OCI-LY7 (cell line): Measurements from ENCODE around the gene SEPTIN12. TPM values are rescaled to one million over a fixed set of nuclear protein-coding genes. Genes with fewer than 3 reads are reported as not detected.

ENCODE experiments used
- BruUV-seq: library from RNA; stranded (reverse); fragments of 400-500 nt; replicated peaks from 2 replicates; lab custom pipeline; 2021; lab: Mats Ljungman, UMichigan
- CTCF ChIA-PET: fragments of 300-600 bp; sonication (Branson Sonifier 250); formaldehyde crosslinking; loops from one replicate; lab custom pipeline; 2022; ENCODE audit warnings: antibody characterized with exemption; ENCODE audit not compliant: unreplicated experiment; lab: Charles Lee
- POLR2A ChIA-PET: fragments of 300-600 bp; sonication (Branson Sonifier 250); formaldehyde crosslinking; loops from one replicate; lab custom pipeline; 2022; ENCODE audit warnings: antibody characterized with exemption; lab: Charles Lee
- DNase-seq: peaks from one replicate; pipeline ENCODE4 v3.0.0-alpha.2; 2015; ENCODE audit warnings: low spot score
- H2AFZ ChIP-seq: fragments of 200-600 bp; sonication (generic), shearing (Covaris generic); 2 replicates; pipeline ENCODE4 v1.6.1; 2014; ENCODE audit warnings: mild to moderate bottlenecking, antibody characterized with exemption, low read length, moderate library complexity
- H3K27ac ChIP-seq: fragments of 200-600 bp; sonication (generic); 2 replicates; pipeline ENCODE4 v1.5.1; 2014; ENCODE audit warnings: mixed run types, low read depth, mild to moderate bottlenecking, moderate library complexity, low read length, inconsistent platforms; ENCODE audit not compliant: poor library complexity, severe bottlenecking
- H3K36me3 ChIP-seq: fragments of 200-600 bp; sonication (generic); 2 replicates; pipeline ENCODE4 v1.6.1; 2014; ENCODE audit warnings: mild to moderate bottlenecking, antibody characterized with exemption, low read length, moderate library complexity, mixed read lengths; ENCODE audit not compliant: insufficient read depth
- H3K4me1 ChIP-seq: fragments of 200-600 bp; sonication (generic); 2 replicates; pipeline ENCODE4 v1.5.1; 2014; ENCODE audit warnings: mild to moderate bottlenecking, low read length; ENCODE audit not compliant: insufficient read depth, poor library complexity, severe bottlenecking
- H3K4me2 ChIP-seq: fragments of 200-600 bp; sonication (generic); 2 replicates; pipeline ENCODE4 v1.6.1; 2014; ENCODE audit warnings: mild to moderate bottlenecking, low read length
- H3K4me3 ChIP-seq: fragments of 200-600 bp; sonication (generic); 2 replicates; pipeline ENCODE4 v1.5.1; 2014; ENCODE audit warnings: mild to moderate bottlenecking, low read depth, low read length; ENCODE audit not compliant: poor library complexity, severe bottlenecking
- H3K79me2 ChIP-seq: fragments of 200-600 bp; sonication (generic); 2 replicates; pipeline ENCODE4 v1.6.1; 2016; ENCODE audit warnings: low read depth, mild to moderate bottlenecking, low read length, moderate library complexity, mixed read lengths; ENCODE audit not compliant: insufficient read depth
- H3K9me2 ChIP-seq: fragments of 200-600 bp; sonication (generic); 2 replicates; pipeline ENCODE4 v1.6.1; 2016; ENCODE audit warnings: mild to moderate bottlenecking, low read length, mixed read lengths; ENCODE audit not compliant: insufficient read depth
- H3K9me3 ChIP-seq: fragments of 200-600 bp; sonication (generic); 2 replicates; pipeline ENCODE4 v1.6.1; 2014; ENCODE audit warnings: mild to moderate bottlenecking, mixed run types, low read length, mixed read lengths
- H4K20me1 ChIP-seq: fragments of 200-600 bp; sonication (generic); 2 replicates; pipeline ENCODE4 v1.6.1; 2014; ENCODE audit warnings: mild to moderate bottlenecking, antibody characterized with exemption, low read length, moderate library complexity, mixed read lengths; ENCODE audit not compliant: insufficient read depth
- EZH2phosphoT487 ChIP-seq: fragments of 200-600 bp; sonication (generic); IDR thresholded peaks from 2 replicates; pipeline ENCODE4 v1.6.1; 2018; ENCODE audit warnings: low read depth, borderline replicate concordance, mild to moderate bottlenecking, mixed run types, antibody characterized with exemption, low read length, moderate library complexity, mixed read lengths
- intact Hi-C: fragments of 100-400 bp; cut with micrococcal nuclease; formaldehyde crosslinking; loops from one replicate; pipeline ENCODE4 v1.10.0; 2022; ENCODE audit not compliant: unreplicated experiment
- total RNA-seq, 2 experiments: library from RNA; depleted of rRNA in 1 of 2; stranded (reverse); fragments of >200 nt in 1 of 2; shearing (Covaris generic) in 1 of 2; gene quantifications; 2 replicates each; pipeline ENCODE4 v1.2.3, GENCODE V29; 2014 to 2022
- TF ChIP-seq, protein P1 (sequence below): fragments of 200-600 bp; sonication (generic); conservative IDR thresholded peaks from 2 replicates; pipeline ENCODE4 v1.5.1; 2014; ENCODE audit warnings: mild to moderate bottlenecking, antibody characterized with exemption, low read length, moderate library complexity, mixed read lengths

Gene SEPTIN12
- total RNA-seq, 2 experiments from 2014 or later: not detected

- Histone ChIP-seq H3K4me3 (no peak overlapping the region), H3K9me2 (no peaks in the 10 kb centered on the region), H3K36me3 (no peaks in the 10 kb centered on the region), H3K4me1 (no peaks in the 10 kb centered on the region), H3K4me2 (no peak overlapping the region), H2AFZ (no peak overlapping the region), H3K27ac (no peak overlapping the region), H3K79me2 (no peaks in the 10 kb centered on the region), H4K20me1 (no peaks in the 10 kb centered on the region), H3K9me3 (no peaks in the 10 kb centered on the region)
- CTCF ChIA-PET: no interaction called here
- intact Hi-C loops: no loop called here
- POLR2A ChIA-PET: interaction anchor here (1.0 kb wide), 1 partner anchor 155 kb away, joined by 4 read pairs; no protein-coding TSS in a partner anchor
- TF ChIP-seq, protein P1, sequence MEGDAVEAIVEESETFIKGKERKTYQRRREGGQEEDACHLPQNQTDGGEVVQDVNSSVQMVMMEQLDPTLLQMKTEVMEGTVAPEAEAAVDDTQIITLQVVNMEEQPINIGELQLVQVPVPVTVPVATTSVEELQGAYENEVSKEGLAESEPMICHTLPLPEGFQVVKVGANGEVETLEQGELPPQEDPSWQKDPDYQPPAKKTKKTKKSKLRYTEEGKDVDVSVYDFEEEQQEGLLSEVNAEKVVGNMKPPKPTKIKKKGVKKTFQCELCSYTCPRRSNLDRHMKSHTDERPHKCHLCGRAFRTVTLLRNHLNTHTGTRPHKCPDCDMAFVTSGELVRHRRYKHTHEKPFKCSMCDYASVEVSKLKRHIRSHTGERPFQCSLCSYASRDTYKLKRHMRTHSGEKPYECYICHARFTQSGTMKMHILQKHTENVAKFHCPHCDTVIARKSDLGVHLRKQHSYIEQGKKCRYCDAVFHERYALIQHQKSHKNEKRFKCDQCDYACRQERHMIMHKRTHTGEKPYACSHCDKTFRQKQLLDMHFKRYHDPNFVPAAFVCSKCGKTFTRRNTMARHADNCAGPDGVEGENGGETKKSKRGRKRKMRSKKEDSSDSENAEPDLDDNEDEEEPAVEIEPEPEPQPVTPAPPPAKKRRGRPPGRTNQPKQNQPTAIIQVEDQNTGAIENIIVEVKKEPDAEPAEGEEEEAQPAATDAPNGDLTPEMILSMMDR: no peak
- no peak for TF ChIP-seq EZH2phosphoT487
- no TSS peak for BruUV-seq
- DNase-seq: no peak
Observed at GRCh38 chr16:4777339-4778049, 10.7 kb downstream of the SEPTIN12 start.

DNA sequence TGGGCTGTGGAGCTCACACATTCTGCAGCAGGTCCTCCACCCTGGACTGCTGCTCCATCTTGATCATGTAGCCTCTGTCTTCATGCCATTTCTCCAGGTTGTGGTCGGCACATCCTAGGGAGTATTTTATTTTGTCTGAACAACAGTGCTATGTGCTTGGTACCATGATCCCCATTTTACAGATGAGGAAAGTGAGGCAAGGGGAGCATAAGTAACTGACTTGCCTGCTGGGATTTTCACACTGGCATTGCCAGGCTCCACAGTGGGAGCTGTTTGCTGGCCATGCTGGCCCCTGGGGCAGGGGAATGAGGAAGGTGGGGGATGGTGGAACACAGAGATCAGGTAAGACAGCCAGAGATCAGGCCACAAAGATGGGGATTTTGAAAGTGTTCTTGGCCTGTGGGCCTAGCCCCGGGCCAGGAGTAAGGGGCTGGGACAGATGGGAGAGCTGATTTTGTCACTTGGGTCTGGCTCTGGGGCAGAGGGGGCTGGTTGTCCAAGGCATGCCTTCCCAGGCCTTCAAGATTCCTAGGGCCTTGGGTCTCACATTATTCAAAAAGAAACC lies 11.9 kb downstream of the SEPTIN12 start:
- DNase-seq: no peak
- Histone ChIP-seq H3K4me2 (no peak overlapping the region), H2AFZ (no peak overlapping the region), H3K9me2 (no peaks in the 10 kb centered on the region), H3K9me3 (no peaks in the 10 kb centered on the region), H3K79me2 (no peaks in the 10 kb centered on the region), H3K4me3 (no peak overlapping the region), H3K36me3 (no peaks in the 10 kb centered on the region), H4K20me1 (no peaks in the 10 kb centered on the region), H3K4me1 (no peaks in the 10 kb centered on the region), H3K27ac (no peak overlapping the region)
- no TSS peak for BruUV-seq
- POLR2A ChIA-PET: no interaction called here
- CTCF ChIA-PET: no interaction called here
- no peak for TF ChIP-seq EZH2phosphoT487
- TF ChIP-seq, protein P1: no peak
- intact Hi-C loops: no loop called here

GRCh38 chr16:4775005-4775404 lies 13.1 kb downstream of the SEPTIN12 start:
- DNase-seq: no peak
- no peaks in the 10 kb centered on the region for H3K79me2 ChIP-seq
- H3K9me2 ChIP-seq: no peaks in the 10 kb centered on the region
- H4K20me1 ChIP-seq: no peaks in the 10 kb centered on the region
- no peaks in the 10 kb centered on the region for H3K4me1 ChIP-seq
- no peak overlapping the region for H3K4me2 ChIP-seq
- no peaks in the 10 kb centered on the region for H3K36me3 ChIP-seq
- no peaks in the 10 kb centered on the region for H3K9me3 ChIP-seq
- ChIA-PET POLR2A (no interaction called here), CTCF (no interaction called here)
- H3K27ac ChIP-seq: no peak overlapping the region
- TF ChIP-seq EZH2phosphoT487: no peak
- TF ChIP-seq, protein P1: no peak
- BruUV-seq: no TSS peak
- H3K4me3 ChIP-seq: no peak overlapping the region
- no peak overlapping the region for H2AFZ ChIP-seq
- intact Hi-C loops: no loop called here
